WTC11 (cell line): ENCODE data around the gene DECR2. TPM values are rescaled to one million over a fixed set of nuclear protein-coding genes. Genes with fewer than 3 reads are reported as not detected.

Experiments
- ATAC-seq: fragments of 200-7000 bp; cut with Tn5 transposase; 2 replicates; pipeline ENCODE4 v1.10.0; 2021; ENCODE audit warnings: mild to moderate bottlenecking, moderate library complexity
- CTCF ChIA-PET: fragments of 300-600 bp; sonication (Branson Sonifier 250); formaldehyde crosslinking; loops from one replicate; lab custom pipeline; 2021; ENCODE audit warnings: antibody characterized with exemption; lab: Charles Lee
- POLR2A ChIA-PET: fragments of 350-600 bp; sonication (Branson Sonifier 250); formaldehyde crosslinking; loops from one replicate; lab custom pipeline; 2021; ENCODE audit warnings: antibody characterized with exemption; lab: Charles Lee
- DNase-seq: peaks from one replicate; pipeline ENCODE4 v3.0.0; 2021; ENCODE audit warnings: low spot score
- H3K27ac Mint-ChIP-seq: 2 replicates; pipeline ENCODE4 v1.8.0; 2021; ENCODE audit warnings: mixed read lengths
- H3K27me3 Mint-ChIP-seq: 2 replicates; pipeline ENCODE4 v1.8.0; 2021; ENCODE audit warnings: low read depth, mild to moderate bottlenecking, moderate library complexity, mixed read lengths
- H3K36me3 Mint-ChIP-seq: 2 replicates; pipeline ENCODE4 v1.8.0; 2021; ENCODE audit warnings: mixed read lengths
- H3K4me1 Mint-ChIP-seq: 2 replicates; pipeline ENCODE4 v1.8.0; 2022; ENCODE audit warnings: mixed read lengths
- H3K4me3 Mint-ChIP-seq: 2 replicates; pipeline ENCODE4 v1.8.0; 2021; ENCODE audit warnings: mild to moderate bottlenecking, moderate library complexity, mixed read lengths
- H3K9me3 Mint-ChIP-seq: 2 replicates; pipeline ENCODE4 v1.8.0; 2021; ENCODE audit warnings: mixed read lengths
- ARID4B ChIP-seq: sonication (generic); formaldehyde crosslinking; IDR thresholded peaks from 2 replicates; pipeline ENCODE4 v1.8.0; 2023; ENCODE audit warnings: missing genetic modification reagents, mild to moderate bottlenecking, borderline replicate concordance
- ATF2 ChIP-seq: sonication (generic); formaldehyde crosslinking; IDR thresholded peaks from 2 replicates; pipeline ENCODE4 v1.8.1; 2022; ENCODE audit warnings: low read depth, missing genetic modification reagents, borderline replicate concordance
- E2F4 ChIP-seq: sonication (generic); formaldehyde crosslinking; IDR thresholded peaks from 2 replicates; pipeline ENCODE4 v1.8.1; 2022; ENCODE audit warnings: low read depth, mild to moderate bottlenecking, moderate library complexity, missing genetic modification reagents, borderline replicate concordance
- EMX1 ChIP-seq: fragments of 250-450 bp; sonication (Bioruptor Pico); IDR thresholded peaks from 2 replicates; pipeline ENCODE4 v1.8.0; 2021; ENCODE audit warnings: mild to moderate bottlenecking
- ERG ChIP-seq: fragments of 250-450 bp; sonication (Bioruptor Pico); IDR thresholded peaks from 2 replicates; pipeline ENCODE4 v1.8.0; 2021; ENCODE audit warnings: mild to moderate bottlenecking
- GTF2I ChIP-seq: fragments of 250-450 bp; sonication (Bioruptor Pico); conservative IDR thresholded peaks from 2 replicates; pipeline ENCODE4 v1.4.0; 2021; ENCODE audit warnings: mild to moderate bottlenecking
- HMGA2 ChIP-seq: fragments of 250-450 bp; sonication (Bioruptor Pico); IDR thresholded peaks from 2 replicates; pipeline ENCODE4 v1.4.0; 2021; ENCODE audit warnings: mild to moderate bottlenecking, moderate library complexity
- JUN ChIP-seq: sonication (generic); formaldehyde crosslinking; IDR thresholded peaks from 2 replicates; pipeline ENCODE4 v1.8.0; 2023; ENCODE audit warnings: mild to moderate bottlenecking, missing genetic modification reagents
- MLX ChIP-seq: sonication (generic); formaldehyde crosslinking; IDR thresholded peaks from 2 replicates; pipeline ENCODE4 v1.8.1; 2023; ENCODE audit warnings: mild to moderate bottlenecking, missing genetic modification reagents, moderate library complexity
- NFATC4 ChIP-seq: fragments of 250-450 bp; sonication (Bioruptor Pico); IDR thresholded peaks from 2 replicates; pipeline ENCODE4 v1.9.0; 2021; ENCODE audit warnings: mild to moderate bottlenecking
- NR2C2 ChIP-seq: sonication (generic); formaldehyde crosslinking; IDR thresholded peaks from 2 replicates; pipeline ENCODE4 v1.8.0; 2022; ENCODE audit warnings: mild to moderate bottlenecking, missing genetic modification reagents
- RORB ChIP-seq: fragments of 250-450 bp; sonication (Bioruptor Pico); IDR thresholded peaks from 2 replicates; pipeline ENCODE4 v1.9.0; 2021; ENCODE audit warnings: mild to moderate bottlenecking
- SOX15 ChIP-seq: fragments of 250-450 bp; sonication (Bioruptor Pico); IDR thresholded peaks from 2 replicates; pipeline ENCODE4 v1.9.0; 2021; ENCODE audit warnings: mild to moderate bottlenecking
- TEAD1 ChIP-seq: sonication (generic); formaldehyde crosslinking; IDR thresholded peaks from 2 replicates; pipeline ENCODE4 v1.8.0; 2022; ENCODE audit warnings: mild to moderate bottlenecking, missing genetic modification reagents
- TEAD4 ChIP-seq: sonication (generic); formaldehyde crosslinking; IDR thresholded peaks from 2 replicates; pipeline ENCODE4 v1.8.0; 2022; ENCODE audit warnings: mild to moderate bottlenecking, missing genetic modification reagents
- USF1 ChIP-seq: sonication (generic); formaldehyde crosslinking; IDR thresholded peaks from 2 replicates; pipeline ENCODE4 v1.8.0; 2022; ENCODE audit warnings: mild to moderate bottlenecking, missing genetic modification reagents
- ZBTB43 ChIP-seq: sonication (generic); formaldehyde crosslinking; IDR thresholded peaks from 2 replicates; pipeline ENCODE4 v1.8.1; 2023; ENCODE audit warnings: mild to moderate bottlenecking, missing genetic modification reagents
- ZMAT4 ChIP-seq: fragments of 250-450 bp; sonication (Bioruptor Pico); IDR thresholded peaks from 2 replicates; pipeline ENCODE4 v1.9.0; 2021; ENCODE audit warnings: mild to moderate bottlenecking
- ZNF121 ChIP-seq: sonication (generic); formaldehyde crosslinking; IDR thresholded peaks from 2 replicates; pipeline ENCODE4 v1.8.0; 2023; ENCODE audit warnings: missing genetic modification reagents
- total RNA-seq: library from RNA; stranded (reverse); gene quantifications from 3 replicates; pipeline ENCODE4 v1.2.3, GENCODE V29; 2021

The DECR2 gene
- total RNA-seq, 1 experiment from 2014 or later: 43.6 TPM

- CTCF ChIA-PET: interaction anchor here (0.9 to 1.4 kb wide), 3 partner anchors 12 to 268 kb away, joined by 3 to 6 read pairs (median 6); no protein-coding TSS in a partner anchor
- Mint-ChIP-seq H3K36me3 (peaks cover 14% of the 10 kb centered on the region), H3K9me3 (no peaks in the 10 kb centered on the region)
- no peak for ATAC-seq
- TF ChIP-seq EMX1 (no peak), NFATC4 (0 out of 2 replicates have a peak, but pooled peaks have one; percentile 2)
- TF ChIP-seq, all 79 proteins: peak for 1
- Mint-ChIP-seq H3K27me3 (no peaks in the 10 kb centered on the region), H3K4me3 (no peak overlapping the region), H3K27ac (no peak overlapping the region), H3K4me1 (peaks cover 5% of the 10 kb centered on the region)
- DNase-seq: no peak
- POLR2A ChIA-PET: no interaction called here
Observed at GRCh38 chr16:364595-365491, 36.8 kb upstream of the DECR2 start.

- TF ChIP-seq HMGA2 (CRISPR knock-in tag) (no peak), ARID4B (no peak), GTF2I (CRISPR knock-in tag) (no peak), EMX1 (no peak), JUN (CRISPR knock-in tag) (no peak), NR2C2 (CRISPR knock-in tag) (no peak), TEAD4 (CRISPR knock-in tag) (no peak), E2F4 (CRISPR knock-in tag) (no peak), MLX (CRISPR knock-in tag) (no peak), ZNF121 (CRISPR knock-in tag) (no peak), ZBTB43 (no peak), TEAD1 (CRISPR knock-in tag) (no peak), ATF2 (CRISPR knock-in tag) (no peak), ERG (CRISPR knock-in tag) (no peak), USF1 (CRISPR knock-in tag) (no peak), SOX15 (CRISPR knock-in tag) (no peak), ZMAT4 (CRISPR knock-in tag) (no peak), RORB (CRISPR knock-in tag) (no peak)
- TF ChIP-seq, all 79 proteins: peak for 0
- peaks cover 14% of the 10 kb centered on the region for H3K36me3 Mint-ChIP-seq
- no peak for DNase-seq
- CTCF ChIA-PET: interaction anchor here (0.9 kb wide), 1 partner anchor 311 kb away, joined by 3 read pairs; no protein-coding TSS in a partner anchor
- no peaks in the 10 kb centered on the region for H3K27me3 Mint-ChIP-seq
- no peak for ATAC-seq
- H3K27ac Mint-ChIP-seq: no peak overlapping the region
- POLR2A ChIA-PET: no interaction called here
- H3K4me3 Mint-ChIP-seq: no peak overlapping the region
- no peaks in the 10 kb centered on the region for H3K9me3 Mint-ChIP-seq
- peaks cover 11% of the 10 kb centered on the region for H3K4me1 Mint-ChIP-seq
Observed at GRCh38 chr16:366476-366875, 35.2 kb upstream of the DECR2 start.
